ENCODE measurements around the gene CDS1.
A peak's percentile ranks its signal among the peaks of the same experiment; 100 is the strongest.
"Not testable (repeated sequence)": the region's sequence is repeated elsewhere in the genome, so short reads cannot be mapped to it uniquely, and the experiment has no call there.

The CDS1 gene

GRCh38 chr4:84614891-84615290 is 32.0 kb downstream of the CDS1 start:
- DNase-seq: no peak

- DNase-seq: no peak
Measured at GRCh38 chr4:84615355-84615754, 32.4 kb downstream of the CDS1 start.

GRCh38 chr4:84622959-84623358 is 40.0 kb downstream of the CDS1 start:
- DNase-seq: no peak

- DNase-seq: no peak
Measured at GRCh38 chr4:84623661-84624060, 40.7 kb downstream of the CDS1 start.

GRCh38 chr4:84626673-84627072 is 43.7 kb downstream of the CDS1 start:
- DNase-seq: no peak

DNA sequence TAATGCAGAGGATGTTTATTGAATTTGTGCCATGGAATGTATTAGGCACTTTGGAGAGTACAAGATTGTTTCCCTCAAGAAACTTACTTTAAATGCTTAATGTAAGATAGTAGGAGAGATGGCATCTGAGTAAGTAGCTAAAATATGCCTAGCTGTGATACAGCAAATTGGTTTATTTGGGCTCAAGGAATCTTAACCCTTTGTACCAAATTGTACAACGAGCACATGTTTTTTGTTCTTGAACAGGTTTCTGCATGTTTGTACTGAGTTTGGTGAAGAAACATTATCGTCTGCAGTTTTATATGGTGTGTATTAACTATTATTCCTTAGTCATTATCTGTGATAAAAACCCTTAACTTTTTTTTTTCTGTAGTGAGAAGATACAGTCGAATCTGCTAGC is 48.6 kb downstream of the CDS1 start:
- DNase-seq: no peak

DNA sequence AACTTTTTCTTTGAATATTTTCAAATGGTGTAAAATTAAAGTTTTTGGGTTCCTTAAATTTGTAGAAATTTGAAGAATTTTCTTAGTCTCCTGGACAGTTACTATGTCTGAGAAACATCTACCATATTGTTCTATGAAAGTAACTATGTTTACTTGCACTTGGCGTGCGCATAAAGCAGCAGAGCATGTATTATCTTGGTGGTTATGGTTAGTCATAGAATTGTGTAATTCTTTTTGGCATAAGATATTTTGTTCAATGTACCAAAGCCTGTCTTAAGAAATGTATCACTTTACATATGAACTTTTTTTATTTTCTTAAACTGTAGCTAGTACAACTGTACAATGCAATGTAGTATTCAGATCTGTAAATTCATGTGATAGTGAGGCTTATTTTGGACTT is 49.2 kb downstream of the CDS1 start:
- no peak for DNase-seq

GRCh38 chr4:84634961-84635360 is 52.0 kb downstream of the CDS1 start:
- DNase-seq: no peak

DNA sequence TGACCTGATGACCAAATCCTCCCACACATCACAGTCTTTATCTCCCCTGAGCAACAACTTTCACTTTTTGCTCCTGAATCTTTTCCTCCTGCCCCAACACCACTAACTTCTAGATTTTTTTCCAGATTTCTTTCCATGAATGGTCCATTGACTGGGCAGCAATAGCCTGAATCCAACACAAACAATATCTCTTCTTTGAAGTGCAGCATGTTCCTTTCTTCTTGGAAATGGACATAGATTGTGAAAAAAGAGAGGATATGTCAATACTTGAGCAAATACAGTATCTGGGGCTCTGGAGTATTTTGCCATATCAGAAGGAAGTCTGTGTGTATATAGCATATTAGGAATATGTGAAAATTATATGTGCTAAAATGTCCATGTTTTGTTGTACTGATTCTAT is 55.2 kb downstream of the CDS1 start:
- no peak for DNase-seq

DNA sequence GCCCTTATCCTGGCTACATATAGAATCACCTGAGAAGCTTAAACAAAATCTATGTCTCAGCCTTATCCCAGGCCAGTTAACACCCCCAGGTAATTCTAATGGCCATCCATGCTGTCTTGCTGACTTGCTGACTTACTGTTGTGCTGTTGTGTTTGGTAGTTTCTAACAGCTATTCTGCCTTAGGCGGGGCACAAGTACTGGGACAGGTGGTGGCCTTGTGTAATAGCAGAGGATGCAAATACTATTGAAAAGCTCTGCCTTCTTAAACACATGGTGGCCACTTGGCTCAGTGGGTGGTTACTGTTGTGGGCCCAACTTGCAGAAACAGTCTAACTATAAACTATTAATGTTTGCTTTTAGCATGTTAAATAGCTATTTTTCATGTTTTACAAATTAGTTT is 56.2 kb downstream of the CDS1 start:
- DNase-seq: no peak

- no peak for DNase-seq
Measured at GRCh38 chr4:84644087-84644486, 61.2 kb downstream of the CDS1 start.

DNA sequence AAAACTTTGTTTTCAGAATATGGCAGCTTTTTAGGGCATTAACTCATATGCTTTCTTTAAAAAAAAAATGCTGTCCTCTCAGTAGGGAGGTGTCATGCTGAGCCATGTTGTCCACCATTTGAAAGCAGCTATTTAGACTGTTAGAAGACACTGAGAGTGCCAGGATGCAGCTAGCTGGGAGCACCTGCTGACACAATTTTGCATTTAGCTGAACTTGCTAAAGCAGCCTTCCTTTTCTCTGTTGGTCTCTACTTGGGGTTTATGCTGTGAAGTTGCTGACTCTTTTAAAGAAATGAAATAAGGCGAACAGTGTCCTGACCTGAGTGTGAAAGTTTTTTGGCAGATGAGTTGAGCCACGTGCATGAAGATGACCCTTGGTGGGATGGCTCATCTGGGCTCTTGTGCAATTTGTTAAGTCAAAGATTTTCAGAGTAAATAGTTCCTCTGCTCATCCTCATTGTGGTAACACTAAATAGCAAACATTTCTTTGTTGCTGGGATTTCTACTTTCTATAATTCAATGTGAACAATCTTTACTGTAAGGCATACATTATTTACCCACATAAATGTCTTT is 64.5 kb downstream of the CDS1 start:
- DNase-seq: no peak

DNA sequence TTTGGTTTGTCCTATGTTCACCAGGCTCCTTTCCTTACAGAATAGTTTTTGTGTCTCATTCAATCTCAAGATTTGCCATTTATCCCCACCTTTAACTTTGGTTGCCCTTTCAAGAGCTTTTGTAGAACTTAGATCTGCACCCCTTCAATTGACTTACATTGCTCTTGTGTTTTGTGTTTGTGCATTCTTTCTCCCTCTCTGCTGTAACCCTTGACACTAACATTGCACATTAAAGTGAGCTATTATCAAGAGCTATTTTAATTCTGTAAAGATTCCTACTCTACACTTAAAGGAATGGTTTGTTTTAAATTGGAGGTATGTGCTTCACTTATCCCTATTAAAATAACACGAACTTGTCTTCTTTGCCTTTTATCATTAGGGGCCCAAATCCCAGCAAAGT is 65.3 kb downstream of the CDS1 start:
- no peak for DNase-seq

- DNase-seq: no peak
Measured at GRCh38 chr4:84648863-84649647, 66.1 kb downstream of the CDS1 start.

GRCh38 chr4:84651499-84651898 is 68.6 kb downstream of the CDS1 start:
- peak; percentile 10 for DNase-seq

DNA sequence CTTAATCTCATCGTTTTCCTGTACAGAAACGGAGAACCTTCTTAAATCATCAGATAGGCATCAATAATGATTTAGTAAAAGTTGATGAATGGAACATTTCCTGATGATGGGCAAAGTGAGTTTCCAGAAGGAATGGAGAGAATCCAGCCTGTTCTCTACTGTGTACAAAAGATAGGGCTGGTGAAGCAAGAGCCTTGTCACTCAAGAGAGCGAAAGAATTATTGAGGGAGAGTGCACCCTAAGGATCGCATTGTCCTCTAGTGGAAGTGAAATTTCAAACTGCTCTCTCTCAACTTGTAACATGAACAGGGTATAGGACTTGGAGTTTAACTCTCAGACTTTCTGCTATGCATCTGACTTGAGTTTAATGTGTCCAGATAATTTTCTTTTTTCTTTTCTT is 69.6 kb downstream of the CDS1 start:
- DNase-seq: no peak

DNA sequence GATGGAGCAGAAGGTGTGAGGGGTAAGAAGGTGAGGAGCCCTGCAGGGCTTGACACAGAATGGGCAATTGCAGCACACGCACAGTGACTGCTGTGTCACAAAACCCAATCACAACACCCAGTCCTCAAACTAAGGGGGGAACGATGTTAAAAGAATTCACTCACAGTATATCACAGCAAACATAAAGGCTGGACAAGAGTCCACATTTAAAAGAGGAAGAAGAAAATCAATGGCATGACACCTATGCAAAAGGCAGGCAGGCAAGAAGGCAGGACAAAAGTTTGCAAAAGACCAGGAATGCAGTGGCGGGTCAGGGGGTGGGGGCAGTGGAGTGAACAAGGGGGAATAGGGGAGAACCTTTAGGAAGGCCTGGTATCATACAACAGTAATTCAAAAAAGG is 77.7 kb downstream of the CDS1 start:
- no peak for DNase-seq

- DNase-seq: no peak
Measured at GRCh38 chr4:84661191-84661939, 78.4 kb downstream of the CDS1 start.

DNA sequence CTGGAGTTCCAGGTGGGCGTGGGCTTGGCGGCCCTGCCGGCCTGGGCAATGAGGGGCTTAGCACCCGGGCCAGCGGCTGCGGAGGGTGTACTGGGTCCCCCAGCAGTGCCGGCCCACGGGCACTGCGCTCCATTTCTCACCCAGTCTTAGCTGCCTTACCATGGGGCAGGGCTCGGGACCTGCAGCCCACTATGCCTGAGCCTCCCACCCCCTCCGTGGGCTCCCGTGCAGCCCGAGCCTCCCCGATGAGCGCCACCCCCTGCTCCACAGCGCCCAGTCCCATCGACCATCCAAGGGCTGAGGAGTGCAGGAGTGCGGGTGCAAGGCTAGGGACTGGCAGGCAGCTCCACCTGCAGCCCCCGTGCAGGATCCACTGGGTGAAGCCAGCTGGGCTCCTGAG is 81.8 kb downstream of the CDS1 start:
- DNase-seq: not testable (repeated sequence)

- DNase-seq: no peak
Measured at GRCh38 chr4:84666439-84666838, 83.5 kb downstream of the CDS1 start.

GRCh38 chr4:84669201-84669600 is 86.3 kb downstream of the CDS1 start:
- DNase-seq: no peak

GRCh38 chr4:84672177-84672576 is 89.2 kb downstream of the CDS1 start:
- no peak for DNase-seq

- no peak for DNase-seq
Measured at GRCh38 chr4:84673475-84674240, 90.7 kb downstream of the CDS1 start.
